GM19463 (cell line): ENCODE results near the gene KISS1.

Experiments
- ATAC-seq: cut with Tn5 transposase; IDR thresholded peaks from one replicate; pipeline ENCODE4 v1.9.1; 2021; ENCODE audit warnings: mild to moderate bottlenecking, moderate library complexity; ENCODE audit not compliant: unreplicated experiment

The KISS1 gene

GRCh38 chr1:204162494-204163074, 33.7 kb downstream of the KISS1 start:
- no peak for ATAC-seq

GRCh38 chr1:204161609-204162493, 34.4 kb downstream of the KISS1 start:
- no peak for ATAC-seq

- ATAC-seq, result no peak
Observed at GRCh38 chr1:204157962-204158361, 38.3 kb downstream of the KISS1 start.

- ATAC-seq, result no peak
Observed at GRCh38 chr1:204155881-204156280, 40.4 kb downstream of the KISS1 start.

- ATAC-seq, result no peak
Observed at GRCh38 chr1:204154568-204155255, 41.6 kb downstream of the KISS1 start.

GRCh38 chr1:204153667-204154066, 42.6 kb downstream of the KISS1 start:
- no peak for ATAC-seq

- ATAC-seq, result no peak
Observed at GRCh38 chr1:204152310-204153044, 43.8 kb downstream of the KISS1 start.

GRCh38 chr1:204151552-204152309, 44.6 kb downstream of the KISS1 start, which contains the start of gene ETNK2:
ETNK2 (minus strand) TSS chr1:204152044; CDS start chr1:204151852, 192 bp downstream.
- no peak for ATAC-seq

- no peak for ATAC-seq
Observed at GRCh38 chr1:204150702-204151551, 45.4 kb downstream of the KISS1 start.

GRCh38 chr1:204149635-204150565, 46.4 kb downstream of the KISS1 start:
- ATAC-seq, result no peak

- ATAC-seq, result no peak
Observed at GRCh38 chr1:204149107-204149506, 47.2 kb downstream of the KISS1 start.

- no peak for ATAC-seq
Observed at GRCh38 chr1:204147406-204148383, 48.6 kb downstream of the KISS1 start.

- ATAC-seq, result no peak
Observed at GRCh38 chr1:204146965-204147364, 49.3 kb downstream of the KISS1 start.

GRCh38 chr1:204146309-204146708, 50.0 kb downstream of the KISS1 start:
- ATAC-seq, result no peak

GRCh38 chr1:204145033-204145504, 51.2 kb downstream of the KISS1 start:
- ATAC-seq, result no peak

GRCh38 chr1:204143276-204144041, 52.8 kb downstream of the KISS1 start:
- no peak for ATAC-seq
